ENCODE measurements around the gene OR6B1.
"Not testable (repeated sequence)": the region's sequence is repeated elsewhere in the genome, so short reads cannot be mapped to it uniquely, and the experiment has no call there.

OR6B1 gene

DNA sequence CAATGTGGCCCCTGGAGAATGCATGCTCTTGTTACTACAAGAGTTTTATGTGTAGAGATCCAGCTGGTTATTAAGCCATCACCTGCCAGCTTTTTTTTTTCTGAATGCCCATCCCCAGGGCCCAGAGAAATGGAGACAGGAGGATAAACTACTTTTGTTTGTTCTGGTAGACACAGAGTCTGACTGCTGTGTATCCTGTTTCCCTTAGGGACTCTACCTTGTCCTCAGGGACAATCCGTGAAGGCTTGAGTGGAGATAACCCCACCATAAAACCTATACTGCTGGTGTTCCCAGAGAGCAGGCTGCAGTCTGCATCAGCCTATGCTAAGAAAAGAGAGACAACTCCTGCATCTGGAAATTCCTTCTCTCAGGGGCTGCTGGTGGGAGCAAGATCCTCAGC is 48.5 kb downstream of the OR6B1 start, which contains the start of gene OR2A5:
TSS of gene OR2A5 (plus strand) at position 301 of the 400 bp plus-strand sequence. CDS start 1,454 bp downstream, outside the sequence.
- DNase-seq, result no peak

DNA sequence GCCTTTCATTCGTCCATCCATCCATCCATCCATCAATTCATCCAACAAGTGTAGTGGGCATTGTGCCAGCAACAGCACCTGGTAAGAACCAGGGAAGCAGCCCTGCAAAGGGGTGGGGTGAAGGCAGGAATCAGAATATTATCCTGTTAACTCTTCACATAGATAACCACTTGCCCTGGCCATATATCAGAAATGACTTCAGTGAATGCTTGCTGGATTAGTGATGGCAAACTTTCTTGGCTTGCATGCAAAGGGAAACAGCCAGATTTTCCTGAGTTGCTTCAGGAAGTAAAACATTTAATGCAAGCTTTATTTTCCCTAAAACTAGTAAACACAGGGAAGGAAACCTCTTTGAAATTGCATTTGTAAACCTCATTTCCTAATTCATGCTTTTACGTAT is 49.4 kb downstream of the OR6B1 start:
- no peak for DNase-seq

DNA sequence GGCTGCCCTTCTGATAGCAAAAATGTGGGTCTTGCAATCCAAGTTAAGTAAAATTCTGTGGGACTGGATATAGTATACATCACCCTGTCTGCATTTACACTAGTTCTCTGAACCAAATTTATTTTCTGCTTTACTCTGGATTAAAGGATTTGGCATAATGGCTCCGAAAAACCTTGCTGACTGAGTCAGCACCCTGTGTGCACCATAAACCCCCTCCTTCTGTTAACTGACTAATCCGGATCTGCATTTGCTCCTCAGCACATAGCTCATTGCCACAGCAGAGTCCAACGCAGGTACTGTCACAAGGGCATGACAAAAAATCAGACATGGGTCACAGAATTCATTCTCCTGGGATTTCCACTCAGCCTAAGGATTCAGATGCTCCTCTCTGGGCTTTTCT is 50.0 kb downstream of the OR6B1 start:
- DNase-seq, result no peak

DNA sequence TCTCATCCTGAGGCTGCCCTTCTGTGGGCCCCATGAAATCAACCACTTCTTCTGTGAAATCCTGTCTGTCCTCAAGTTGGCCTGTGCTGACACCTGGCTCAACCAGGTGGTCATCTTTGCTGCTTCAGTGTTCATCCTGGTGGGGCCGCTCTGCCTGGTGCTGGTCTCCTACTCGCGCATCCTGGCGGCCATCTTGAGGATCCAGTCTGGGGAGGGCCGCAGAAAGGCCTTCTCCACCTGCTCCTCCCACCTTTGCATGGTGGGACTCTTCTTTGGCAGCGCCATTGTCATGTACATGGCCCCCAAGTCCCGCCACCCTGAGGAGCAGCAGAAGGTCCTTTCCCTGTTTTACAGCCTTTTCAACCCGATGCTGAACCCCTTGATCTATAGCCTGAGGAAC is 50.8 kb downstream of the OR6B1 start:
- not testable (repeated sequence) for DNase-seq

DNA sequence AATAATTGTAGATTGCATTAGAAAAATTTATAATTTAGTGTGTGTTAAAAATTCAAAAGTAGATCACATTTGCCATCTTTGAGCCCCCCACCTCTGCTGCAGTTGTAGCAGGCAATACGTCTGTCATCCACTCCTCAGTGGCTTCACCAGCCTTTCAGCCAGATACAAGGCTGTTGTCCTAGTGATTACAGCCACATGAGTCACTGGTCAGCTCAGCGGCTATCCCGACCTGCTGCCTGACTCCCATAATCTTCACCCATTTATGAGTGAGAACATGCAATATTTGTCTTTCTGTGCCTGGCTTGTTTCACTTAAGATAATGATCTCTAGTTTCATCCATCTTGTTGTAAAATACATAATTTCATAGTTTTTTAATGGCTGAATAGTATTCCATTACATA is 57.8 kb downstream of the OR6B1 start:
- no peak for DNase-seq
